CD8-positive, alpha-beta memory T cell (primary cell): ENCODE data around the gene KIFC3. TPM values are rescaled to one million over a fixed set of nuclear protein-coding genes. Genes with fewer than 3 reads are reported as not detected.
A peak's percentile ranks its signal among the peaks of the same experiment; 100 is the strongest.
"Not testable (repeated sequence)": the region's sequence is repeated elsewhere in the genome, so short reads cannot be mapped to it uniquely, and the experiment has no call there.

Experiments used
- CTCF ChIA-PET: fragments of 350-600 bp; sonication (Branson Sonifier 250); formaldehyde crosslinking; loops from one replicate; lab custom pipeline; 2021; ENCODE audit warnings: antibody characterized with exemption; lab: Charles Lee
- POLR2A ChIA-PET: fragments of 350-600 bp; sonication (Branson Sonifier 250); formaldehyde crosslinking; loops from one replicate; lab custom pipeline; 2021; ENCODE audit warnings: antibody characterized with exemption; lab: Charles Lee
- DNase-seq, 5 donors: peaks; one replicate each; pipeline versions ENCODE4 v3.0.0 to v3.0.0-alpha.2; 2020 to 2022; ENCODE audit warnings: mixed read lengths in 1 of 5
- H3K27ac ChIP-seq: one replicate; pipeline ENCODE4 v1.7.0; 2013; ENCODE audit warnings: low read depth, mild to moderate bottlenecking, low read length, moderate library complexity
- H3K27me3 ChIP-seq: 2 replicates; pipeline ENCODE4 v1.7.0; 2013; ENCODE audit warnings: low read length, mild to moderate bottlenecking; ENCODE audit not compliant: insufficient read depth, poor library complexity, severe bottlenecking
- H3K36me3 ChIP-seq: 2 replicates; pipeline ENCODE4 v1.7.0; 2013; ENCODE audit warnings: mild to moderate bottlenecking, low read length, moderate library complexity; ENCODE audit not compliant: insufficient read depth
- H3K4me1 ChIP-seq: 2 replicates; pipeline ENCODE4 v1.7.0; 2013; ENCODE audit warnings: mild to moderate bottlenecking, low read length, moderate library complexity; ENCODE audit not compliant: insufficient read depth
- H3K4me3 ChIP-seq: 2 replicates; pipeline ENCODE4 v1.7.0; 2013; ENCODE audit warnings: mild to moderate bottlenecking, low read length
- H3K9me3 ChIP-seq: 2 replicates; pipeline ENCODE4 v1.7.0; 2013; ENCODE audit warnings: mild to moderate bottlenecking, low read length
- H3K27ac Mint-ChIP-seq, 8 donors: one replicate each; pipeline ENCODE4 v1.8.0; 2020 to 2021; ENCODE audit warnings: mixed read lengths in 8 of 8, mild to moderate bottlenecking in 6 of 8, inconsistent platforms in 3 of 8, moderate library complexity in 3 of 8
- H3K27me3 Mint-ChIP-seq, 2 donors: one replicate each; pipeline ENCODE4 v1.8.0; 2020 to 2021; ENCODE audit warnings: mixed read lengths in 2 of 2, mild to moderate bottlenecking in 1 of 2, moderate library complexity in 1 of 2
- H3K36me3 Mint-ChIP-seq, 3 donors: one replicate each; pipeline ENCODE4 v1.8.0; 2020 to 2021; ENCODE audit warnings: mixed read lengths in 3 of 3, inconsistent platforms in 1 of 3, mild to moderate bottlenecking in 1 of 3
- H3K4me1 Mint-ChIP-seq, 3 donors: one replicate each; pipeline ENCODE4 v1.8.0; 2020 to 2021; ENCODE audit warnings: mixed read lengths in 3 of 3, inconsistent platforms in 1 of 3, mild to moderate bottlenecking in 1 of 3
- H3K4me3 Mint-ChIP-seq, 7 donors: one replicate each; pipeline ENCODE4 v1.8.0; 2020 to 2021; ENCODE audit warnings: mixed read lengths in 7 of 7, mild to moderate bottlenecking in 6 of 7, moderate library complexity in 4 of 7, inconsistent platforms in 2 of 7
- H3K9me3 Mint-ChIP-seq, 5 donors: one replicate each; pipeline ENCODE4 v1.8.0; 2020 to 2022; ENCODE audit warnings: mixed read lengths in 5 of 5, mild to moderate bottlenecking in 3 of 5, moderate library complexity in 2 of 5, inconsistent platforms in 1 of 5
- polyA plus RNA-seq: library from polyadenylated mRNA; unstranded; fragments of 300-500 nt; fragmentation: Illumina TruSeq; gene quantifications from one replicate; pipeline ENCODE4 v1.2.3, GENCODE V29; 2021
- total RNA-seq, 2 experiments: library from RNA; stranded (reverse); gene quantifications; one replicate each; pipeline ENCODE4 v1.2.3, GENCODE V29; 2021

KIFC3 gene
- total and polyA plus RNA-seq, 3 experiments from 2014 or later = 0.82 to 3.2 (median 2.9) TPM

DNA sequence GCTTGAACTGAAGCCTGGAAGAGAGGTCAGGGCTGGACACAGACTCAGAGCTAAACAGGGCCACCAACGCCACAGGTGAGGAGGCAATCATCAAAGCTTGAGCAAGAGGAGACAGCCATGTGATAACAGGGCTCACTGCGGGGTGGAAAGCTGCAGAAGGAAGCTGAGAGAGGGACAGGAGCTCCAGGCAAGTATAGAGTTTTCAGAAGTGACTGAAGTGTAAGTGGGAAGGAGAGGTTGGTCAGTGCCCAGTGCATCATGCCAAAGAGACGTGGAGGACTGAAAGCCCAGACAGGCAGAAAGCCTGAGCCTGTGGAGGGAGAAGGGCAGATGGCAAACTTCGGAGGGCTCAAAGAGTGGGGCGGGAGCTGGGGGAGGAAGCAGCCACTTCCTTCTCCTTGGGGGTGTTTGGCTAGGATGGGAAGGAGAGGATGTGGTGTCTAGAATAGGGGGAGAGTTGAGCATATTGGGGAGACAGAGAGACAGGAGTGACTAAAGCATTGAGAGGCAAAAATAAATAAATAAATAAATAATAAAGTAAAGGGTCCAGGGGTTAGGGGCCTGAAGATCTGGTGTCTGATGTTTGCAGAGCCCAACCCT is 2.6 kb downstream of the KIFC3 start:
- ChIA-PET POLR2A (interaction anchor here (1.0 kb wide), 2 partner anchors 9 to 13 kb away, joined by 3 to 5 read pairs; no protein-coding TSS in a partner anchor), CTCF (interaction anchor here (0.9 to 2.7 kb wide), 3 partner anchors 11 to 64 kb away, joined by 3 to 19 read pairs (median 3); no protein-coding TSS in a partner anchor)
- peaks cover 29 to 42% (median 37%) of the 10 kb centered on the region in 3 donors for H3K4me1 Mint-ChIP-seq
- H3K36me3 Mint-ChIP-seq = peaks cover 0 to 2% (median 1%) of the 10 kb centered on the region in 3 donors
- peak overlapping the region; percentile 18 to 93 (median 58) for H3K27ac Mint-ChIP-seq
- no peaks in the 10 kb centered on the region for H3K36me3 ChIP-seq
- H3K27me3 Mint-ChIP-seq = peaks cover 5 to 7% of the 10 kb centered on the region in 2 donors
- peaks cover 22% of the 10 kb centered on the region for H3K4me1 ChIP-seq
- DNase-seq = no peak
- no peaks in the 10 kb centered on the region for H3K9me3 ChIP-seq
- peaks cover 0 to 2% (median 0%) of the 10 kb centered on the region in 5 donors for H3K9me3 Mint-ChIP-seq
- no peak overlapping the region for H3K4me3 ChIP-seq
- H3K27me3 ChIP-seq = no peaks in the 10 kb centered on the region
- peak overlapping the region in 4 of 7 donors; percentile 9 to 25 (median 15) for H3K4me3 Mint-ChIP-seq
- H3K27ac ChIP-seq = no peak overlapping the region

DNA sequence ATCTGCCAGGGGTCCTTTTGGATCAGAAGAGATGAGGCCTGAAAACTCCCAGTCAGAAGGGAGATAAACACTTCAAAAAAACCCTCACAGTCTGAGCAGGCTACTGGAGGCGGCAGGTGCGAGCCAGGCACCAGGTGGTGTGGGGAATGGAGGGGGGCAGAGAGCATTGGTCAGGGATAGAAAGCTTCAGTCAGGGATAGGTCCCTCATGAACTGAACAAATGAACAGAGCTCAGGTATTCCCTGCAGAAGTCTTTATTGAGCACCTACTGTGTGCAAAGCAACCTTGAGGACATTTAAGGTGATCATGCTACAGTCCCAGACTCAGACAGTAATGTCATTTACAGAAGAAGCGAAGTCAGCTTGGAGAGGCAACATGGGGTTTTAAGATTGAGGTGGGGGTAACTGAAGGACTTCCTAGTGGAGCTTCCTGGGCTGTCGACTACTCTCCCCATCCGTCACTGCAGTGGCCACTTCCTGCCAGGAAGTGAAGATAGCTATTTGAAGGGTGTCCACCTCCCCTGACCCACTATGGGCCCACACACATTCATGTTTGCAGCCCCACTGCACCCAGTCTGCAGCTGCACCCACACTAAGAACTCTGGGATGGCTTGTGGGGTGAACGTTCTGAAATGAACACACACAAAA is 3.2 kb downstream of the KIFC3 start:
- DNase-seq = no peak
- Mint-ChIP-seq H3K27ac (peak overlapping the region; percentile 8 to 93 (median 53)), H3K4me3 (peak overlapping the region in 2 of 7 donors; percentile 16 to 49), H3K4me1 (peaks cover 29 to 42% (median 37%) of the 10 kb centered on the region in 3 donors), H3K27me3 (peaks cover 5 to 7% of the 10 kb centered on the region in 2 donors), H3K36me3 (peaks cover 0 to 2% (median 1%) of the 10 kb centered on the region in 3 donors), H3K9me3 (peaks cover 0 to 2% (median 0%) of the 10 kb centered on the region in 5 donors)
- Histone ChIP-seq H3K27me3 (no peaks in the 10 kb centered on the region), H3K36me3 (no peaks in the 10 kb centered on the region), H3K9me3 (no peaks in the 10 kb centered on the region), H3K27ac (no peak overlapping the region), H3K4me3 (no peak overlapping the region), H3K4me1 (peaks cover 22% of the 10 kb centered on the region)
- ChIA-PET CTCF (interaction anchor here (0.9 to 2.7 kb wide), 3 partner anchors 12 to 64 kb away, joined by 3 to 19 read pairs (median 3); no protein-coding TSS in a partner anchor), POLR2A (interaction anchor here (1.0 kb wide), 2 partner anchors 9 to 13 kb away, joined by 3 to 5 read pairs; no protein-coding TSS in a partner anchor)

GRCh38 chr16:57798267-57798810 is 4.0 kb downstream of the KIFC3 start:
- Histone ChIP-seq H3K27me3 (no peaks in the 10 kb centered on the region), H3K4me1 (peaks cover 22% of the 10 kb centered on the region), H3K27ac (no peak overlapping the region), H3K36me3 (no peaks in the 10 kb centered on the region), H3K9me3 (no peaks in the 10 kb centered on the region), H3K4me3 (no peak overlapping the region)
- no peak for DNase-seq
- Mint-ChIP-seq H3K36me3 (peaks cover 0 to 2% (median 1%) of the 10 kb centered on the region in 3 donors), H3K4me3 (no peak overlapping the region), H3K4me1 (peaks cover 29 to 42% (median 37%) of the 10 kb centered on the region in 3 donors), H3K27ac (peak overlapping the region in 2 of 8 donors; percentile 47 to 66), H3K27me3 (peaks cover 5% of the 10 kb centered on the region in 2 donors), H3K9me3 (peaks cover 0 to 2% (median 0%) of the 10 kb centered on the region in 5 donors)
- POLR2A ChIA-PET = no interaction called here
- CTCF ChIA-PET = interaction anchor here (1.0 to 1.5 kb wide), 3 partner anchors 8 to 65 kb away, joined by 3 to 4 read pairs (median 3); no protein-coding TSS in a partner anchor

DNA sequence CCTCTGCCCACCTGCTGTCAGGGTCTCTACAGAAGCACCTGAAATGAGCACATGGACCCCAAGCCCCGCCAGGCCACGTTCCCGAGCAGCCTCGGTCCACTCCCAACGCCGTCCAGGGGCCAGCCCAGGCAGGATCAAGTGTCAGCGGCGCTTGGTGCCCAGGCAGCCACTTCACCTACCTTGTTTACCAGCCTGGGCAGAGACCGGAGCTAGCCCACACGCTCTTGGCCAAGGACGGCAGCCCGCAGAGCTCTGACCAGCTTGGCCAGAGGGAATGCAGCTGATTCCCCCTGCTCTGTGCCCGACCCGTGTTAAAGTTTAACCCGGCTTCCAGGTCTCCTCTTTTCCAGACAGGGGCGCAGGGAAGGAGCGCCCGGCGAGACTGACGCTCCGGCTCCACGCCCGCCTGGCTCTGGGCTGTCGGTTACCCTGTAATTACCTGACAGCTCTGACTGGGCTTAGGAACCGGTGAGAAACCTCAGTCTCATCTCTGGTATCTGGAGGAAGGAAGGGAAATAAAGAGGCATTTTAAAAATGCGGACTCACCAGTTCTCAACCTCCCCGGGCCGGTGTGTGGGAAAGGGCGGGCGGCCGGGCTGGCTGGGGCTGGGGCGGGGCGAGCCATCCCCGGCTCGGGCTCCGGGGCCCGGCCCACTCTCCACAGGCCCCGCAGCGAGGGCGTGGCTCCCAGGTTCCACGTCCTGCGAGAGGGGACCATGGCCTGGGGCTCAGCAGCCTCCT is 4.6 kb downstream of the KIFC3 start:
- ChIA-PET CTCF (interaction anchor here (1.0 to 1.5 kb wide), 2 partner anchors 9 to 66 kb away, joined by 3 to 4 read pairs; no protein-coding TSS in a partner anchor), POLR2A (no interaction called here)
- Histone ChIP-seq H3K4me1 (peaks cover 17% of the 10 kb centered on the region), H3K36me3 (no peaks in the 10 kb centered on the region), H3K27ac (no peak overlapping the region), H3K27me3 (no peaks in the 10 kb centered on the region), H3K9me3 (no peaks in the 10 kb centered on the region), H3K4me3 (no peak overlapping the region)
- Mint-ChIP-seq H3K27ac (no peak overlapping the region), H3K4me1 (peaks cover 25 to 38% (median 31%) of the 10 kb centered on the region in 3 donors), H3K4me3 (no peak overlapping the region), H3K27me3 (peaks cover 2 to 4% of the 10 kb centered on the region in 2 donors), H3K36me3 (peaks cover 0 to 2% (median 0%) of the 10 kb centered on the region in 3 donors), H3K9me3 (no peaks in the 10 kb centered on the region)
- no peak for DNase-seq

DNA sequence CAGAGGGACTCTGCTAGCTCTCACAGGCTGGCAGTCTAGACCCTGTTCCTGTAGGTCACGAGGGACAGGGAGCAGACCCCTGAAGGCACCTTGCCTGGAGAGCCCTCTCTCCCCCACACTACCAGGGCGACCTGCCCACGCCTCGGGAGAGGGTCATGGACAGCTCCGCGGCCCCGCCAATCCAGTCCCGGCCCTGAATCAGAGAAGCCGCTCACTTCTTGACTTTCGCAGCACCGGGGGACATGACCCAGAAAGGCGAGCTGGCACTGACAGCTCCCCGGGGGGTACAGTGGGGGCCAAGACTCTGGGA is 5.1 kb downstream of the KIFC3 start:
- H3K4me3 Mint-ChIP-seq = no peak overlapping the region
- peaks cover 16% of the 10 kb centered on the region for H3K4me1 ChIP-seq
- no peaks in the 10 kb centered on the region for H3K9me3 ChIP-seq
- DNase-seq = no peak
- H3K4me3 ChIP-seq = no peak overlapping the region
- ChIA-PET POLR2A (no interaction called here), CTCF (interaction anchor here (1.4 to 1.5 kb wide), 2 partner anchors 65 to 66 kb away, joined by 3 read pairs; no protein-coding TSS in a partner anchor)
- H3K27me3 ChIP-seq = no peaks in the 10 kb centered on the region
- H3K36me3 Mint-ChIP-seq = no peaks in the 10 kb centered on the region
- no peak overlapping the region for H3K27ac Mint-ChIP-seq
- H3K27ac ChIP-seq = no peak overlapping the region
- no peaks in the 10 kb centered on the region for H3K36me3 ChIP-seq
- H3K4me1 Mint-ChIP-seq = peaks cover 23 to 35% (median 28%) of the 10 kb centered on the region in 3 donors
- no peaks in the 10 kb centered on the region for H3K9me3 Mint-ChIP-seq
- H3K27me3 Mint-ChIP-seq = peaks cover 0 to 2% of the 10 kb centered on the region in 2 donors

DNA sequence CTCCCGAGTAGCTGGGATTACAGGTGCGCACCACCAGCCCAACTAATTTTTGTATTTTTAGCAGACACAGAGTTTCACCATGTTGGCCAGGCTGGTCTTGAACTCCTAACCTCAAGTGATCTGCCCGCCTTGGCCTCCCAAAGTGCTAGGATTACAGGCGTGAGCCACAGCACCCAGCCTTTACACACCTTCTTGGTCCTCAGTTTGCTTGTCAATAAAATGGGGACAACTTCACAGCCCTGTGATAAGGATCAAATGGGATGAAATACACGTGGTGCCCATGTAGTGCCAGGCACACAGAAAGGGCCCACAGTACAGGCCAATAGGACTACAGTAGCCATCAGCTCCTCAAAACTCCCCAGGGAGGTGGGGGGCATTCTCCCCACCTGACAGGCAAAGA is 6.3 kb downstream of the KIFC3 start:
- H3K27me3 Mint-ChIP-seq, H3K9me3 Mint-ChIP-seq, DNase-seq, H3K9me3 ChIP-seq, H3K27me3 ChIP-seq, H3K36me3 Mint-ChIP-seq, POLR2A ChIA-PET, H3K4me3 ChIP-seq, H3K4me3 Mint-ChIP-seq, H3K36me3 ChIP-seq, H3K27ac ChIP-seq: not testable (repeated sequence)
- H3K4me1 Mint-ChIP-seq = peaks cover 22 to 27% (median 25%) of the 10 kb centered on the region in 3 donors
- H3K27ac Mint-ChIP-seq = peak overlapping the region in 1 of 8 donors; percentile 19
- peaks cover 16% of the 10 kb centered on the region for H3K4me1 ChIP-seq
- CTCF ChIA-PET = interaction anchor here (0.8 to 2.0 kb wide), 6 partner anchors 13 to 203 kb away, joined by 3 to 5 read pairs (median 4); no protein-coding TSS in a partner anchor

DNA sequence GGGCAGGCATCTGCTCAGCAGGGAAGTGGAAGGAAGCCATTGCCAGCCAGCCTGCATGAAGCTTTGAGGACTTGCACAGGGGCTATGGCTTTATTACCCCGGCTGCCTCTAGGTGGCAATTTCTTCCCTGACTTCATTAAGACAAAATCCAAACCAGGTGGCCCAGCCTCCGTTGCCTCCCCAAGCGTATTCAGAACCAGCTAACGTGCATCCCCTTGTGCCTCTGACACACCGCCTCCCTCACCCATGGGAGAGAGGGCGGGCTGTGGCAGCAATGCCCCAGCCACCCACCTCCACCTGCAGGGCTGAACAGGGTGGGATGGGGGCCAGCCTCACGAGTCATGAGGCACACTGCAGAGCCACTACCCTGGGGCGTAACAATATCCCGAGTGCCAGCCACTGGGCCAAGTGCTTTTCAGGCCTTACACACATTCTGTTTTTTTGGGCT is 6.8 kb downstream of the KIFC3 start:
- ChIA-PET CTCF (interaction anchor here (0.8 to 2.0 kb wide), 8 partner anchors 13 to 204 kb away, joined by 3 to 8 read pairs (median 4); no protein-coding TSS in a partner anchor), POLR2A (interaction anchor here (1.2 kb wide), 1 partner anchor 15 kb away, joined by 3 read pairs; no protein-coding TSS in a partner anchor)
- no peaks in the 10 kb centered on the region for H3K9me3 Mint-ChIP-seq
- H3K4me1 ChIP-seq = peaks cover 14% of the 10 kb centered on the region
- H3K36me3 Mint-ChIP-seq = no peaks in the 10 kb centered on the region
- no peaks in the 10 kb centered on the region for H3K27me3 ChIP-seq
- peaks cover 0 to 2% of the 10 kb centered on the region in 2 donors for H3K27me3 Mint-ChIP-seq
- H3K27ac ChIP-seq = no peak overlapping the region
- DNase-seq = peak in 2 of 5 donors; percentile 24 to 61
- H3K9me3 ChIP-seq = no peaks in the 10 kb centered on the region
- H3K27ac Mint-ChIP-seq = peak overlapping the region in 3 of 8 donors; percentile 12 to 71 (median 61)
- H3K4me1 Mint-ChIP-seq = peaks cover 17 to 22% (median 19%) of the 10 kb centered on the region in 3 donors
- H3K4me3 Mint-ChIP-seq = no peak overlapping the region
- H3K4me3 ChIP-seq = no peak overlapping the region
- no peaks in the 10 kb centered on the region for H3K36me3 ChIP-seq
